Measurements from ENCODE around the gene LRRC71. TPM values are rescaled to one million over a fixed set of nuclear protein-coding genes. Genes with fewer than 3 reads are reported as not detected.

Gene LRRC71
- total RNA-seq, 4 donors from 2014 or later, result not detected

- Histone ChIP-seq H3K9me3 (no peaks in the 10 kb centered on the region), H3K4me1 (no peaks in the 10 kb centered on the region), H3K36me3 (no peaks in the 10 kb centered on the region), H3K27ac (no peak overlapping the region), H3K27me3 (peaks cover 50% of the 10 kb centered on the region), H3K4me3 (no peak overlapping the region)
- DNase-seq (ENCODE audit: low spot score in 2 of 2), result no peak
- WGBS, result 40% methylated on average over 3 of the region's 4 CpGs
- TF ChIP-seq CTCF (IDR thresholded peaks at IDR 0.05), result no peak
- no peak for TF ChIP-seq POLR2A (IDR thresholded peaks at IDR 0.05)
- no peak for TF ChIP-seq EP300 (IDR thresholded peaks at IDR 0.05)
- TF ChIP-seq POLR2AphosphoS5 (IDR thresholded peaks at IDR 0.05), result no peak
These were observed 38.8 kb upstream of the LRRC71 start for GRCh38 chr1:156881663-156882062.

- Histone ChIP-seq H3K36me3 (no peaks in the 10 kb centered on the region), H3K4me3 (no peak overlapping the region), H3K9me3 (no peaks in the 10 kb centered on the region), H3K4me1 (no peaks in the 10 kb centered on the region), H3K27me3 (peaks cover 58% of the 10 kb centered on the region), H3K27ac (no peak overlapping the region)
- no peak for TF ChIP-seq POLR2AphosphoS5 (IDR thresholded peaks at IDR 0.05)
- no peak for TF ChIP-seq POLR2A (IDR thresholded peaks at IDR 0.05)
- TF ChIP-seq CTCF (IDR thresholded peaks at IDR 0.05), result no peak
- TF ChIP-seq EP300 (IDR thresholded peaks at IDR 0.05), result no peak
- WGBS, result 65% methylated on average over 3 of the region's 3 CpGs
- no peak for DNase-seq (ENCODE audit: low spot score in 2 of 2)
These were observed 37.9 kb upstream of the LRRC71 start for GRCh38 chr1:156882543-156882942.

- no peaks in the 10 kb centered on the region for H3K9me3 ChIP-seq
- peaks cover 64% of the 10 kb centered on the region for H3K27me3 ChIP-seq
- no peaks in the 10 kb centered on the region for H3K4me1 ChIP-seq
- DNase-seq (ENCODE audit: low spot score in 2 of 2), result no peak
- no peak for TF ChIP-seq POLR2AphosphoS5 (IDR thresholded peaks at IDR 0.05)
- H3K4me3 ChIP-seq, result no peak overlapping the region
- no peaks in the 10 kb centered on the region for H3K36me3 ChIP-seq
- 77% methylated on average over 7 of the region's 7 CpGs for WGBS
- H3K27ac ChIP-seq, result no peak overlapping the region
These were observed 36.5 kb upstream of the LRRC71 start for GRCh38 chr1:156883919-156884318.

GRCh38 chr1:156884560-156885184, 35.8 kb upstream of the LRRC71 start:
- Histone ChIP-seq H3K27ac (no peak overlapping the region), H3K4me3 (no peak overlapping the region), H3K27me3 (peaks cover 58% of the 10 kb centered on the region), H3K4me1 (no peaks in the 10 kb centered on the region), H3K9me3 (no peaks in the 10 kb centered on the region), H3K36me3 (no peaks in the 10 kb centered on the region)
- TF ChIP-seq EP300 (IDR thresholded peaks at IDR 0.05) (no peak), POLR2A (IDR thresholded peaks at IDR 0.05) (no peak), CTCF (IDR thresholded peaks at IDR 0.05) (no peak)
- no peak for DNase-seq (ENCODE audit: low spot score in 2 of 2)
- WGBS, result 80% methylated on average over 5 of the region's 10 CpGs

- Histone ChIP-seq H3K27me3 (peaks cover 54% of the 10 kb centered on the region), H3K4me1 (no peaks in the 10 kb centered on the region), H3K27ac (no peak overlapping the region), H3K4me3 (no peak overlapping the region), H3K9me3 (no peaks in the 10 kb centered on the region), H3K36me3 (no peaks in the 10 kb centered on the region)
- no peak for TF ChIP-seq CTCF (IDR thresholded peaks at IDR 0.05)
- no peak for TF ChIP-seq POLR2A (IDR thresholded peaks at IDR 0.05)
- no peak for TF ChIP-seq POLR2AphosphoS5 (IDR thresholded peaks at IDR 0.05)
- no peak for TF ChIP-seq EP300 (IDR thresholded peaks at IDR 0.05)
- DNase-seq (ENCODE audit: low spot score in 2 of 2), result no peak
- 42% methylated on average over 1 of the region's 1 CpG for WGBS
These were observed 35.1 kb upstream of the LRRC71 start for GRCh38 chr1:156885314-156885713.

GRCh38 chr1:156885880-156886355, 34.5 kb upstream of the LRRC71 start:
- peaks cover 54% of the 10 kb centered on the region for H3K27me3 ChIP-seq
- H3K27ac ChIP-seq, result no peak overlapping the region

More at GRCh38 chr1:156885880-156886355, 34.5 kb upstream of the LRRC71 start:
- TF ChIP-seq POLR2A (IDR thresholded peaks at IDR 0.05), result no peak
- H3K9me3 ChIP-seq, result no peaks in the 10 kb centered on the region
- H3K4me1 ChIP-seq, result no peaks in the 10 kb centered on the region
- no peak overlapping the region for H3K4me3 ChIP-seq
- 76% methylated on average over 13 of the region's 13 CpGs for WGBS
- no peak for DNase-seq (ENCODE audit: low spot score in 2 of 2)
- no peaks in the 10 kb centered on the region for H3K36me3 ChIP-seq
